H9 (cell line): ENCODE measurements around the gene TRIM24. TPM values are rescaled to one million over a fixed set of nuclear protein-coding genes. Genes with fewer than 3 reads are reported as not detected.

Experiments used
- DNase-seq: peaks from one replicate; pipeline ENCODE4 v3.0.0-alpha.2; 2017
- H2AFZ ChIP-seq: one replicate; pipeline ENCODE4 v1.6.1; 2013; ENCODE audit warnings: mild to moderate bottlenecking, low read length, control low read depth, moderate library complexity
- H2AK5ac ChIP-seq: 2 replicates; pipeline ENCODE4 v1.6.1; 2013; ENCODE audit warnings: low read length, control low read depth, mixed read lengths; ENCODE audit not compliant: insufficient read length
- H2BK120ac ChIP-seq: one replicate; pipeline ENCODE4 v1.6.1; 2013; ENCODE audit warnings: low read depth, mild to moderate bottlenecking, low read length, control low read depth, inconsistent platforms; ENCODE audit not compliant: poor library complexity, severe bottlenecking
- H2BK12ac ChIP-seq: 2 replicates; pipeline ENCODE4 v1.6.1; 2013; ENCODE audit warnings: low read length, control low read depth, mixed read lengths, low read depth; ENCODE audit not compliant: insufficient read length
- H2BK15ac ChIP-seq: 2 replicates; pipeline ENCODE4 v1.6.1; 2013; ENCODE audit warnings: low read depth, low read length, control low read depth
- H2BK20ac ChIP-seq: one replicate; pipeline ENCODE4 v1.6.1; 2013; ENCODE audit warnings: low read depth, mild to moderate bottlenecking, low read length, control low read depth, inconsistent platforms; ENCODE audit not compliant: poor library complexity, severe bottlenecking
- H2BK5ac ChIP-seq: 2 replicates; pipeline ENCODE4 v1.6.1; 2013; ENCODE audit warnings: low read length, control low read depth, mixed read lengths; ENCODE audit not compliant: insufficient read length
- H3K14ac ChIP-seq: 2 replicates; pipeline ENCODE4 v1.6.1; 2013; ENCODE audit warnings: low read length, control low read depth; ENCODE audit not compliant: insufficient read depth
- H3K18ac ChIP-seq: 2 replicates; pipeline ENCODE4 v1.6.1; 2013; ENCODE audit warnings: low read depth, mild to moderate bottlenecking, mixed read lengths, low read length, control low read depth; ENCODE audit not compliant: insufficient read length
- H3K23ac ChIP-seq: 2 replicates; pipeline ENCODE4 v1.6.1; 2013; ENCODE audit warnings: low read length, control low read depth, mixed read lengths, low read depth; ENCODE audit not compliant: insufficient read length
- H3K23me2 ChIP-seq: 2 replicates; pipeline ENCODE4 v1.6.1; 2013; ENCODE audit warnings: low read depth, mild to moderate bottlenecking, mixed read lengths, low read length, control low read depth; ENCODE audit not compliant: insufficient read length, poor library complexity, severe bottlenecking
- H3K27ac ChIP-seq: 2 replicates; pipeline ENCODE4 v1.5.1; 2013; ENCODE audit warnings: low read length, control low read depth, mixed read lengths, low read depth; ENCODE audit not compliant: insufficient read length
- H3K27me3 ChIP-seq: 2 replicates; pipeline ENCODE4 v1.6.1; 2013; ENCODE audit warnings: low read length, control low read depth, inconsistent platforms; ENCODE audit not compliant: insufficient read depth
- H3K4ac ChIP-seq: 2 replicates; pipeline ENCODE4 v1.6.1; 2013; ENCODE audit warnings: low read depth, mild to moderate bottlenecking, control low read depth, inconsistent platforms, low read length, moderate library complexity
- H3K4me1 ChIP-seq: 2 replicates; pipeline ENCODE4 v1.6.1; 2013; ENCODE audit warnings: low read length, control low read depth, inconsistent platforms; ENCODE audit not compliant: insufficient read depth
- H3K4me2 ChIP-seq: 2 replicates; pipeline ENCODE4 v1.6.1; 2013; ENCODE audit warnings: low read length, control low read depth, mixed read lengths; ENCODE audit not compliant: insufficient read length, insufficient read depth
- H3K56ac ChIP-seq: 2 replicates; pipeline ENCODE4 v1.6.1; 2013; ENCODE audit warnings: low read depth, mild to moderate bottlenecking, mixed read lengths, low read length, control low read depth; ENCODE audit not compliant: insufficient read length
- H3K79me1 ChIP-seq: 2 replicates; pipeline ENCODE4 v1.6.1; 2013; ENCODE audit warnings: low read depth, mild to moderate bottlenecking, moderate library complexity, low read length, control low read depth, inconsistent platforms; ENCODE audit not compliant: insufficient read depth, poor library complexity, severe bottlenecking
- H3K79me2 ChIP-seq: 2 replicates; pipeline ENCODE4 v1.6.1; 2013; ENCODE audit warnings: low read length, control low read depth, inconsistent platforms; ENCODE audit not compliant: insufficient read depth
- H3K9ac ChIP-seq: 2 replicates; pipeline ENCODE4 v1.6.1; 2013; ENCODE audit warnings: low read length, control low read depth, mixed read lengths; ENCODE audit not compliant: insufficient read length; ENCODE audit errors: extremely low read depth
- H3K9me3 ChIP-seq: one replicate; pipeline ENCODE4 v1.6.1; 2013; ENCODE audit warnings: low read depth, low read length, inconsistent platforms; ENCODE audit not compliant: control insufficient read depth
- H3T11ph ChIP-seq: one replicate; pipeline ENCODE4 v1.6.1; 2013; ENCODE audit warnings: mild to moderate bottlenecking, low read length, control low read depth, inconsistent platforms
- H4K20me1 ChIP-seq: one replicate; pipeline ENCODE4 v1.6.1; 2013; ENCODE audit not compliant: control insufficient read depth, insufficient read length, insufficient read depth
- H4K5ac ChIP-seq: 2 replicates; pipeline ENCODE4 v1.6.1; 2013; ENCODE audit warnings: low read depth, mild to moderate bottlenecking, mixed read lengths, low read length, control low read depth; ENCODE audit not compliant: insufficient read length
- H4K8ac ChIP-seq: replicated peaks from 2 replicates; pipeline ENCODE4 v1.6.1; 2013; ENCODE audit warnings: low read length, control low read depth, mixed read lengths, low read depth; ENCODE audit not compliant: insufficient read length
- H4K91ac ChIP-seq: 2 replicates; pipeline ENCODE4 v1.6.1; 2013; ENCODE audit warnings: low read depth, mild to moderate bottlenecking, moderate library complexity, mixed read lengths, low read length, control low read depth; ENCODE audit not compliant: insufficient read length
- H3K27ac Mint-ChIP-seq, 3 experiments: 2 replicates in 2 of 3; 3 replicates in 1 of 3; pipeline ENCODE4 v1.8.0; 2020 to 2021; ENCODE audit warnings: mixed read lengths in 3 of 3, mild to moderate bottlenecking in 1 of 3, moderate library complexity in 1 of 3
- H3K27me3 Mint-ChIP-seq: 2 replicates; pipeline ENCODE4 v1.8.0; 2021; ENCODE audit warnings: low read depth, mild to moderate bottlenecking, moderate library complexity, mixed read lengths
- H3K36me3 Mint-ChIP-seq, 3 experiments: 2 replicates in 2 of 3; 3 replicates in 1 of 3; pipeline ENCODE4 v1.8.0; 2020 to 2021; ENCODE audit warnings: low read depth in 3 of 3, mixed read lengths in 3 of 3; ENCODE audit not compliant: insufficient read depth in 1 of 3
- H3K4me1 Mint-ChIP-seq, 2 experiments: 2 replicates each; pipeline ENCODE4 v1.8.0; 2020; ENCODE audit warnings: mixed read lengths in 2 of 2
- H3K4me3 Mint-ChIP-seq, 2 experiments: 2 replicates in 1 of 2; 3 replicates in 1 of 2; pipeline ENCODE4 v1.8.0; 2020 to 2021; ENCODE audit warnings: mild to moderate bottlenecking in 2 of 2, mixed read lengths in 2 of 2, moderate library complexity in 1 of 2
- H3K9me3 Mint-ChIP-seq, 2 experiments: 2 replicates in 1 of 2; 3 replicates in 1 of 2; pipeline ENCODE4 v1.8.0; 2020; ENCODE audit warnings: mild to moderate bottlenecking in 2 of 2, mixed read lengths in 2 of 2, moderate library complexity in 1 of 2
- CTCF ChIP-seq: fragments of 200-600 bp; sonication (generic); conservative IDR thresholded peaks from 3 replicates; pipeline ENCODE4 v1.8.0; 2021; ENCODE audit warnings: antibody characterized with exemption, mild to moderate bottlenecking
- WGBS: extraction: QIAGEN DNeasy Blood & Tissue Kit; methylation state at CpG from one replicate; pipeline ENCODE4 v1.1.7; 2013; ENCODE audit warnings: missing lambda C conversion rate, low lambda C conversion rate, mixed read lengths; ENCODE audit not compliant: insufficient read length; ENCODE audit errors: extremely low coverage; 5-methylcytosine and 5-hydroxymethylcytosine counted together
- total RNA-seq: library from RNA; stranded (reverse); gene quantifications from 2 replicates; pipeline ENCODE4 v1.2.1, GENCODE V29; 2021

The TRIM24 gene
- total RNA-seq, 1 experiment from 2014 or later, result 260 TPM

GRCh38 chr7:138429577-138430250 lies 30.3 kb upstream of the TRIM24 start:
- no peak overlapping the region for H3T11ph ChIP-seq
- no peak overlapping the region for H2BK12ac ChIP-seq
- no peak for DNase-seq
- H3K4ac ChIP-seq, result no peak overlapping the region
- H4K91ac ChIP-seq, result no peak overlapping the region
- peaks cover 44 to 66% (median 51%) of the 10 kb centered on the region in 3 experiments for H3K36me3 Mint-ChIP-seq
- H3K4me3 Mint-ChIP-seq, result no peak overlapping the region
- H3K79me2 ChIP-seq, result no peaks in the 10 kb centered on the region
- H4K20me1 ChIP-seq, result no peaks in the 10 kb centered on the region
- no peak overlapping the region for H2BK120ac ChIP-seq
- peak overlapping the region in 1 of 3 experiments; percentile 48; a peak in 1 of 7 replicates for H3K27ac Mint-ChIP-seq
- H3K23me2 ChIP-seq, result no peaks in the 10 kb centered on the region
- H3K27ac ChIP-seq, result no peak overlapping the region
- H3K4me1 ChIP-seq, result peaks cover 5% of the 10 kb centered on the region; the same call in 1 of the 2 replicates
- H3K9me3 Mint-ChIP-seq, result peaks cover 69 to 72% of the 10 kb centered on the region in 2 experiments
- H2BK5ac ChIP-seq, result no peak overlapping the region
- no peak overlapping the region for H2AFZ ChIP-seq
- H3K4me1 Mint-ChIP-seq, result peaks cover 15 to 17% of the 10 kb centered on the region in 2 experiments
- H3K18ac ChIP-seq, result no peak overlapping the region
- no peaks in the 10 kb centered on the region for H3K79me1 ChIP-seq
- H3K9me3 ChIP-seq, result peaks cover 25% of the 10 kb centered on the region
- no peaks in the 10 kb centered on the region for H3K27me3 ChIP-seq
- no peak overlapping the region for H4K5ac ChIP-seq
- H3K27me3 Mint-ChIP-seq, result peaks cover 11% of the 10 kb centered on the region
- WGBS, result no CpG with 5 or more reads among the region's 5 CpGs
- no peak overlapping the region for H2BK15ac ChIP-seq
- H3K9ac ChIP-seq, result no peak overlapping the region
- H2BK20ac ChIP-seq, result no peak overlapping the region
- no peak overlapping the region for H3K23ac ChIP-seq
- H4K8ac ChIP-seq, result no peak overlapping the region
- H2AK5ac ChIP-seq, result no peak overlapping the region
- H3K56ac ChIP-seq, result no peak overlapping the region
- no peak overlapping the region for H3K14ac ChIP-seq
- H3K4me2 ChIP-seq, result no peak overlapping the region
- no peak for TF ChIP-seq CTCF
